T-cell (primary cell): Measurements from ENCODE around the gene PLA2G2A. TPM values are rescaled to one million over a fixed set of nuclear protein-coding genes. Genes with fewer than 3 reads are reported as not detected.

Experiments
- ATAC-seq, 4 experiments: fragments of 200-7000 bp in 3 of 4; fragments of 150-1000 bp in 1 of 4; cut with Tn5 transposase; replicated peaks in 1 of 4; 1 replicate in 3 of 4; 2 replicates in 1 of 4; pipeline ENCODE4 v1.10.0; 2021; ENCODE audit warnings: moderate library complexity in 3 of 4, mild to moderate bottlenecking in 2 of 4, moderate number of reproducible peaks in 1 of 4
- CTCF ChIA-PET, 2 donors: fragments of 300-600 bp; sonication (Branson Sonifier 250); formaldehyde crosslinking; loops; one replicate each; lab custom pipeline; 2022; ENCODE audit warnings: antibody characterized with exemption in 2 of 2; lab: Charles Lee
- POLR2A ChIA-PET, 2 donors: fragments of 300-600 bp; sonication (Branson Sonifier 250); formaldehyde crosslinking; loops; one replicate each; lab custom pipeline; 2022; ENCODE audit warnings: antibody characterized with exemption in 2 of 2; lab: Charles Lee
- DNase-seq, 35 experiments: peaks; one replicate each; pipeline versions ENCODE4 v3.0.0 to v3.0.0-alpha.2; 2013 to 2023
- H3K27ac ChIP-seq: one replicate; pipeline ENCODE4 v1.5.1; 2013; ENCODE audit warnings: low read length
- H3K27me3 ChIP-seq, 2 experiments: replicated peaks in 1 of 2; 1 replicate in 1 of 2; 2 replicates in 1 of 2; pipeline versions ENCODE4 v1.6.1 to v1.7.0; 2013; ENCODE audit warnings: low read length in 1 of 2, mixed read lengths in 1 of 2; ENCODE audit not compliant: control insufficient read depth in 2 of 2, insufficient read depth in 2 of 2; ENCODE audit errors: extremely low read depth in 1 of 2
- H3K36me3 ChIP-seq, 2 donors: 1 replicate in 1 of 2; 2 replicates in 1 of 2; pipeline versions ENCODE4 v1.6.1 to v1.7.0; 2013; ENCODE audit warnings: low read length in 1 of 2; ENCODE audit not compliant: control insufficient read depth in 2 of 2, insufficient read depth in 1 of 2; ENCODE audit errors: extremely low read depth in 1 of 2
- H3K4me1 ChIP-seq, 2 experiments: 1 replicate in 1 of 2; 2 replicates in 1 of 2; pipeline versions ENCODE4 v1.6.1 to v1.7.0; 2013; ENCODE audit warnings: low read length in 2 of 2, mixed read lengths in 1 of 2; ENCODE audit not compliant: insufficient read depth in 2 of 2, control insufficient read depth in 1 of 2; ENCODE audit errors: extremely low read depth in 1 of 2
- H3K4me3 ChIP-seq, 2 donors: 1 replicate in 1 of 2; 2 replicates in 1 of 2; pipeline versions ENCODE4 v1.5.1 to v1.7.0; 2013; ENCODE audit warnings: mild to moderate bottlenecking in 2 of 2, low read length in 1 of 2, moderate library complexity in 1 of 2; ENCODE audit not compliant: control insufficient read depth in 1 of 2; ENCODE audit errors: extremely low read depth in 1 of 2
- H3K9me3 ChIP-seq: 2 replicates; pipeline ENCODE4 v1.7.0; 2013
- H3K27ac Mint-ChIP-seq, 2 donors: one replicate each; pipeline ENCODE4 v1.8.0; 2020 to 2021; ENCODE audit warnings: mild to moderate bottlenecking in 2 of 2, mixed read lengths in 2 of 2
- H3K27me3 Mint-ChIP-seq, 2 donors: one replicate each; pipeline ENCODE4 v1.8.0; 2021 to 2022; ENCODE audit warnings: mixed read lengths in 2 of 2
- H3K36me3 Mint-ChIP-seq: one replicate; pipeline ENCODE4 v1.8.0; 2021; ENCODE audit warnings: mixed read lengths
- H3K4me1 Mint-ChIP-seq, 3 donors: one replicate each; pipeline ENCODE4 v1.8.0; 2020 to 2022; ENCODE audit warnings: mixed read lengths in 3 of 3, mild to moderate bottlenecking in 1 of 3
- H3K4me3 Mint-ChIP-seq, 3 donors: one replicate each; pipeline ENCODE4 v1.8.0; 2020 to 2022; ENCODE audit warnings: mild to moderate bottlenecking in 3 of 3, mixed read lengths in 3 of 3, moderate library complexity in 3 of 3
- H3K9me3 Mint-ChIP-seq, 3 donors: one replicate each; pipeline ENCODE4 v1.8.0; 2020 to 2022; ENCODE audit warnings: mixed read lengths in 3 of 3
- WGBS: methylation state at CpG from one replicate; pipeline ENCODE4 v1.1.5; 2013; ENCODE audit warnings: missing lambda C conversion rate; ENCODE audit not compliant: insufficient coverage; 5-methylcytosine and 5-hydroxymethylcytosine counted together
- total RNA-seq, 35 experiments: library from RNA in 6 of 35; stranded (reverse) in 6 of 35; fragments of 120-200 nt in 1 of 35; gene quantifications; one replicate each; pipeline versions ENCODE4 v1.2.1 to v1.2.4 and lab custom pipeline; 2013 to 2026

The PLA2G2A gene
- total RNA-seq, 5 donors from 2014 or later (not counting 1 experiment from before 2014, with no cell fraction given), result not detected

GRCh38 chr1:19955534-19956170 is 23.8 kb downstream of the PLA2G2A start:
- H3K9me3 Mint-ChIP-seq, result peaks cover 0 to 5% (median 4%) of the 10 kb centered on the region in 3 donors
- DNase-seq, result no peak
- no peak overlapping the region for H3K27ac Mint-ChIP-seq
- no peak overlapping the region for H3K27ac ChIP-seq
- H3K36me3 Mint-ChIP-seq, result no peaks in the 10 kb centered on the region
- H3K4me1 Mint-ChIP-seq, result no peaks in the 10 kb centered on the region
- H3K27me3 ChIP-seq, result peaks cover 0 to 26% of the 10 kb centered on the region in 2 experiments
- ATAC-seq, result no peak
- H3K27me3 Mint-ChIP-seq, result peaks cover 36 to 40% of the 10 kb centered on the region in 2 donors
- H3K4me3 Mint-ChIP-seq, result no peak overlapping the region
- no peak overlapping the region for H3K4me3 ChIP-seq
- no peaks in the 10 kb centered on the region for H3K36me3 ChIP-seq
- H3K9me3 ChIP-seq, result no peaks in the 10 kb centered on the region
- CTCF ChIA-PET, result no interaction called here
- H3K4me1 ChIP-seq, result no peaks in the 10 kb centered on the region
- POLR2A ChIA-PET, result no interaction called here
- WGBS, result 67% methylated on average over 11 of the region's 11 CpGs

- H3K36me3 Mint-ChIP-seq, result no peaks in the 10 kb centered on the region
- peaks cover 0 to 5% (median 4%) of the 10 kb centered on the region in 3 donors for H3K9me3 Mint-ChIP-seq
- H3K27ac Mint-ChIP-seq, result no peak overlapping the region
- Histone ChIP-seq H3K4me3 (no peak overlapping the region), H3K27ac (no peak overlapping the region), H3K9me3 (no peaks in the 10 kb centered on the region), H3K36me3 (no peaks in the 10 kb centered on the region), H3K27me3 (peaks cover 0 to 24% of the 10 kb centered on the region in 2 experiments), H3K4me1 (no peaks in the 10 kb centered on the region)
- H3K4me3 Mint-ChIP-seq, result no peak overlapping the region
- DNase-seq (no peak), ATAC-seq (no peak)
- ChIA-PET POLR2A (no interaction called here), CTCF (no interaction called here)
- H3K27me3 Mint-ChIP-seq, result peaks cover 37 to 45% of the 10 kb centered on the region in 2 donors
- WGBS, result no CpG with 5 or more reads among the region's 2 CpGs
- H3K4me1 Mint-ChIP-seq, result no peaks in the 10 kb centered on the region
Measured at GRCh38 chr1:19954059-19954458, 25.4 kb downstream of the PLA2G2A start.

- Histone ChIP-seq H3K27ac (no peak overlapping the region), H3K4me1 (no peaks in the 10 kb centered on the region), H3K9me3 (no peaks in the 10 kb centered on the region), H3K4me3 (no peak overlapping the region), H3K36me3 (no peaks in the 10 kb centered on the region), H3K27me3 (peaks cover 3 to 12% of the 10 kb centered on the region in 2 experiments)
- no CpG with 5 or more reads among the region's 2 CpGs for WGBS
- DNase-seq (no peak), ATAC-seq (no peak)
- H3K27me3 Mint-ChIP-seq, result peaks cover 31 to 44% of the 10 kb centered on the region in 2 donors
- no peaks in the 10 kb centered on the region for H3K36me3 Mint-ChIP-seq
- CTCF ChIA-PET, result no interaction called here
- H3K4me1 Mint-ChIP-seq, result no peaks in the 10 kb centered on the region
- POLR2A ChIA-PET, result no interaction called here
- no peak overlapping the region for H3K27ac Mint-ChIP-seq
- peaks cover 0 to 5% (median 4%) of the 10 kb centered on the region in 3 donors for H3K9me3 Mint-ChIP-seq
- no peak overlapping the region for H3K4me3 Mint-ChIP-seq
Measured at GRCh38 chr1:19949016-19949415, 30.4 kb downstream of the PLA2G2A start.

GRCh38 chr1:19946971-19947370 is 32.4 kb downstream of the PLA2G2A start:
- Histone ChIP-seq H3K9me3 (no peaks in the 10 kb centered on the region), H3K27me3 (peaks cover 3 to 6% of the 10 kb centered on the region in 2 experiments), H3K4me3 (no peak overlapping the region), H3K4me1 (no peaks in the 10 kb centered on the region), H3K36me3 (no peaks in the 10 kb centered on the region), H3K27ac (no peak overlapping the region)
- no peaks in the 10 kb centered on the region for H3K4me1 Mint-ChIP-seq
- DNase-seq (no peak), ATAC-seq (no peak)
- H3K27me3 Mint-ChIP-seq, result peaks cover 19 to 33% of the 10 kb centered on the region in 2 donors
- no peak overlapping the region for H3K4me3 Mint-ChIP-seq
- CTCF ChIA-PET, result no interaction called here
- H3K9me3 Mint-ChIP-seq, result no peaks in the 10 kb centered on the region
- WGBS, result no CpG with 5 or more reads among the region's 3 CpGs
- POLR2A ChIA-PET, result no interaction called here
- no peaks in the 10 kb centered on the region for H3K36me3 Mint-ChIP-seq
- no peak overlapping the region for H3K27ac Mint-ChIP-seq

GRCh38 chr1:19946331-19946751 is 33.1 kb downstream of the PLA2G2A start:
- no peaks in the 10 kb centered on the region for H3K9me3 ChIP-seq
- DNase-seq (no peak), ATAC-seq (no peak)
- no peaks in the 10 kb centered on the region for H3K36me3 Mint-ChIP-seq
- peaks cover 19 to 33% of the 10 kb centered on the region in 2 donors for H3K27me3 Mint-ChIP-seq
- no peaks in the 10 kb centered on the region for H3K4me1 ChIP-seq
- no peak overlapping the region for H3K4me3 ChIP-seq
- no peak overlapping the region for H3K27ac Mint-ChIP-seq
- H3K27ac ChIP-seq, result no peak overlapping the region
- ChIA-PET CTCF (no interaction called here), POLR2A (no interaction called here)
- H3K36me3 ChIP-seq, result no peaks in the 10 kb centered on the region
- H3K9me3 Mint-ChIP-seq, result no peaks in the 10 kb centered on the region
- peaks cover 3 to 6% of the 10 kb centered on the region in 2 experiments for H3K27me3 ChIP-seq
- H3K4me1 Mint-ChIP-seq, result no peaks in the 10 kb centered on the region
- H3K4me3 Mint-ChIP-seq, result no peak overlapping the region
- 46% methylated on average over 3 of the region's 6 CpGs for WGBS

- ChIA-PET CTCF (no interaction called here), POLR2A (no interaction called here)
- Histone ChIP-seq H3K27ac (no peak overlapping the region), H3K36me3 (no peaks in the 10 kb centered on the region), H3K4me3 (no peak overlapping the region), H3K4me1 (no peaks in the 10 kb centered on the region), H3K9me3 (no peaks in the 10 kb centered on the region), H3K27me3 (peaks cover 3 to 6% of the 10 kb centered on the region in 2 experiments)
- Mint-ChIP-seq H3K9me3 (no peaks in the 10 kb centered on the region), H3K27me3 (peaks cover 19 to 30% of the 10 kb centered on the region in 2 donors), H3K4me3 (no peak overlapping the region), H3K4me1 (no peaks in the 10 kb centered on the region), H3K36me3 (no peaks in the 10 kb centered on the region), H3K27ac (no peak overlapping the region)
- no peak for DNase-seq
- no peak for ATAC-seq
- WGBS, result 60% methylated on average over 1 of the region's 2 CpGs
Measured at GRCh38 chr1:19945914-19946313, 33.5 kb downstream of the PLA2G2A start.
